ENCODE measurements around the gene SPACA6.

The SPACA6 gene

DNA sequence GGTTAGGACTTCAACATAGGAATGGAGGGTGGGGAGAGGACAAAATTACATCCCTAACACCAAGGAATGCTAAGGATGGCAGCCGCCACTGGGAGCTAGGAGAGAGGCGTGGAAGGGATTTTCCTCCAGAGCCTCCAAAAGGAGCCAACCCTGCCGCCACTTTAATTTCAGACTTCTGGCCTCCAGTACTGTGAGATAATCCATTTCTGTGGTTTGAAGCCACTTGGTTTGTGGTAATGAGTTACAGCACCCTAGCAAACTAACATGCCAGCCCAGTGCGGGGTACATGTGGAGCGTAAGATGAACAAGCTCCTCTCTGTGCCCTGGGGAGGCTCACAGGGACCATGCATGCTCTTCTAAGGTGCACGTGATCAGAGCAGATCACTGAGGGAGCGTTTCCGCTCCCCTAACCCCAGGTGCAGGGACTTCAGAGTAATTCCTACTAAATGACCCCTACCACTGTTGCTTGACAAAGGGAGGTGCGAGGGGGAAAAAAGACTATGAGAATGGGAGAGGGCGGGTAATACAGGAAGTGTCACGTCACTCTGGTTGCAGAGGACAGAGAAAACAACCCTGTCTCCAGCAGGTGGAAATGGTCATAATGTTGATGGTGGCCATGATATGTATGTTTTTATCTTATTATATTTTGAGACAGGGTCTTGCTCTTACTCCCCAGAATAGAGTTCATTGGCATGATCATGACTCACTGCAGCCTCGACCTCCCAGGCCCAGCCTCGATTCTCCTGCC is 46.5 kb downstream of the SPACA6 start:
- DNase-seq: no peak

DNA sequence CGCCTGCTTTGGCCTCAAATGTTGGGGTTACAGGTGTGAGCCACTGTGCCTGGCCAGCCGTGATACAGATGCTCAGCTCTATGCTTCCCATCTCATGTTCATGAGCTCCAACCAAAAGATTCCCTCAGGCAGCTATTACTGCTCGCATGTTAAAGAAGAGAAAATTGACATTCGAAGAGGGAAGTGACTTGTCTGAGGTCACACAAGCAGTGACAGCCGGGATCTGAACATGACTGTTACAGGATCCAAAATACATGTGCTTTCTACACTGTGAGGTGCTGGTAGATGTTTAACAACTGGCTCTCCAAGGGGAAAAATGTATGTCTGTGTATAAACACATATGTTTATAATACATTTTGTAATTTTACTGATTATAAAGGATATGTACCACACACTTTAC is 47.2 kb downstream of the SPACA6 start:
- no peak for DNase-seq

DNA sequence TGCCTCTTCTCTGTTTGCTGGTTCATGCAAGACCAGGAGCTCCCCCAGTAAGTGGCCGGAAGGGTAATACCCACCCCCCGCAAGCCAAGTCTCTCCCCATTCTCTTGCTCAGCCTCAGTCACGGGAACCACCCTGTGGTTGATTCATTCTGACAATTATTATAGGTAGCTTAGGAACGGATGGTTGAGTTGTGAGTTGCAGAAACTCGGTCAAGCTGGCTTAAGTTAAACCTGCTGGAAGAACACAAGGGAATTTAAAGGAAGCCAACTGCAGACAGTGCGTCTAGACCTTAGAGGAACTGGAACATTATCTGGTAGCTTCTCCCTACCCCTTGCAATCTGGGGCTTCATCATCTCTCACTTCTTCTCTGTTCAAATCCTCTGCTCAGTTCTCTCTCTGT is 49.7 kb downstream of the SPACA6 start:
- no peak for DNase-seq

DNA sequence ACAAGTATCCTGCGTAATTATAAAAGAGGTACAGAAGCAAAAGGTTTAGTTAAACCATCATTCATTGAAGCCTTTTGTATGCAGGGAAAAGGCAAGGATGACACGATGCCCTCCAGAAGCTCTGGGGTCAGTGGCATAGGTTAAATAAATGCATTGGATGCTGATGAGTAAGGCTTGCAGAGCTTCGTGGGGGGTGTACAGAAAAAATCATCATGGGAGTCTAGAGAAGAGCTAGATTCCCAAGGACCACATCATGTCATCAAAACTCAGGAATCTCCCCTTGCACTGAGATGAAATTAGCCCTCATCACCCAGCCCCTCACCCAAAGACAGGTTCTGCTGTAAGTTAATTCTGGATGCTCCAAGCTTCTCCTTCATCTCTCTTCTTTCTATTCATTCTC is 50.3 kb downstream of the SPACA6 start:
- DNase-seq: no peak

DNA sequence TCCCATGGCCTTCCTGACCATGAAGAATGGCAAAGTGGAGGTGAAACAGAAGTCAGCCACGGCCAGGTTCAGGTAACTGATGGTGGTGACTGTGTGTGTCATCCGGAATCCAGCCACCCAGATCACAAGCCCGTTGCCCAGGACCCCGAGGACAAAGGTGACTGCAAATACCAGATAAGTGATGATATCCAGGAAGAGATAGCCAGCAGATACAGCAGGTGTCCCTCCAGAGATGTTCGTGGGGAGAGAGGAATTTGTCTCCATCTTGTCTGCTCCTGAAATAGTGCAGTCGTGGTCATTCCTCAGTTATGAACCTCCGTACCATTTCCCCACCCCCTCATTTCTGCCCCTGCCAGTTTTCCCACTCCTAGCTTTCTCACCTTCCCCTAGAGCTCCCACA is 53.6 kb downstream of the SPACA6 start:
- DNase-seq: no peak

DNA sequence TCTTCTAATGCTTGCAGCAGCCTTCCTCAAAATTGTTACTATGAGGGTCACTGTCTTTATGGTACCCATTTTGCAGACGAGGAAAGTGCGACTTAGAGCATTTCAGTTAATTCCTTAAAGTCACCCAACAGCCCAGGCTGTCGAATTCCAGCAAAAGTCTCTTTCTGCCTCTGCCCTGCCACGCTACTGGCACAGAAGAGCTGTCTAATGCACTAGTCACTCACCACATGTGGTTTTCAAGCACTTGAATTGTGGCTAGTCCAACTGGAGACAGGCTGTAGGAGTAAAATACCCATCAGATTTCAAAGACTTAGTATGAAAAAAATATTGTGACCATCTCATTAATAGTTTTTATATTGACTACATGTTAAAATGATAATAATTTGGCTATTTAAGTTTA is 56.8 kb downstream of the SPACA6 start:
- no peak for DNase-seq

DNA sequence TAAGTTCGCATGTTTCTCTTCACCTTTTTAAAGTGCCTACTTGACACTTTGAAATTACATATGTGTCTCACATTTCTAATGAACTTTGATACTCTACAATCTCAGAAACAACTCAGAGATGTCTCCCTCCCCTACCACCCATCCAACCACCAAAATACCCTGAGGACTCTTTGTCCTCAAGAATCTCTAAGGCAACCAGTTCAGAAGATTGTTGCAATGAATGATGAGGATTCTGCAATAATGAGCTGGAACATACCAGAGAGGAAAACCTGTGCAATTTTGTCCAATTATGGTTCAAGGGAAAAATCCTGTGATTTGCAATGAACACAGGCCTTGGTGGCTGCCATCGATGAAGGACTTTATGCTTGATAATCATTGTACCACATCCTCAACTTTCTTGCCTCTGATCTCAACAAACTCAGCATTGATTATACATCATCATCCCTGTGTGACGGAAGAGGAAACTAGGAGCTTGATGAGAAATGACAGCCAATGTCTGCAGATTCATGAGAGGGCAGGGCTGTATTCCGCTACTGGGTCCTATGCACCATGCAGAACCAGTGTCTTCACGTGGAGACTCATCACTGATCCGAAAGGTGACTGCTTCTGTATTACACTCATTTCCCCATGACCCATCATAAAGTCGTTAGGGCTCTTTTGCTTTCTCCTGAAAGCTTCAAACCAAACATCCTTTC is 57.4 kb downstream of the SPACA6 start:
- no peak for DNase-seq

DNA sequence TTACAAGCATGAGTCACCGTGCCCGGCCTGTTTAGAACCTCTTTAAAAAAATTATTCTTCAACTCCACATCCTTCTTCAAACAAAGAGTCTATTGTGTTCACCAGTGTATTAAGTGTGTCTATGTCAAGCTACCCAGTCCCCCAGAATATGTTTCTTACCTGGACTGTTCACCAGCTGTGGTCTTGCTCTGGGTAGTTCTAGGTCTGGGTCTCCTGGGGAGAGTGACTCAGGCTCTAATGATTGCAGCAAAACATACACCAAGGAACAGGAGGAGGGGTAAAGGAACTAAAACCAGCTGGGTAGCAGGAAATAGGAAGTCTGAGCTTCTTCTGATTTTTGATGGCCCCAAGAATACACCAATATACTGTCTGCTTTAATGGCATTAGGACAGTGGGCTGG is 58.5 kb downstream of the SPACA6 start, which contains the start of gene FPR1:
FPR1 (minus strand) TSS at position 224 of the 400 bp plus-strand sequence. CDS start 4,884 bp downstream, outside the sequence.
- DNase-seq: no peak

DNA sequence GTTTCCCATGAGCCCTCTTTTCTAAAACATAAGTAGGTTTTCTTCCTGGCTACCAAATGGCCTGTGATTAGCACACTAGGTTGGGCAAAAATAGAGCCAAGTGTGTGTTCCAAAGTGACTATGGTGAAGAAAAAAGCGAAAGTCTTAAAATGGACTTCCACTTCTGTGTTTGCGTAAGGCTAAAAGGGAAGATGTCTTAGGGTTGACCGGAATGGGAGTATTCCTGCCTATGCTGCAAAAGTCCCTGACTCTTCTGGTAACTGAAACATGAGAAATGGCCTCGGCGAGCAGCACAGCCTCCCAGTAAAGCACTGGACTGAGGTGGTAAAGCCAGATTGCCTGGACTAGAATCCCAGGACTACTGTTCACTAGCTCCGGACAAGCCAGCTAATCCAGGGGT is 61.0 kb downstream of the SPACA6 start:
- DNase-seq: no peak

DNA sequence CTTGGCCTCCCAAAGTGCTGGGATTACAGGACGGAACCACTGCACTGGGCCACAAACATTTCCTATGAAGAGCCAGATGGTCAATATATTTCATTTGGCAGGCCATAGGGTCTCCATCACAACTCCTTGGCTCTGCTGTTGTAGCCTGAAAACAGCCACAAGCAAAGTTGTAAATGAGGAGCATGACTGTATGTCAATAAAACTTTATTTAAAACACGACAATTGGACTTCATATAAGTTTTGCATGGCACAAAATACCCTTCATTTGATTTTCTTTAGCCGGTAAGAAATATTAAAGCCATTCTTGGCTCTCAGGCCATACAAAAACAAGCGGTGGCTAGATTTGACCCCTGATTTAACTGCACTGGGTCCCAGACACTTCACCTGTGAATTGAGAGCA is 61.6 kb downstream of the SPACA6 start:
- DNase-seq: no peak

All from stimulated activated CD4-positive, alpha-beta T cell treated with anti-CD3 and anti-CD28 coated beads, Interleukin-2, amount 100 ng/mL, for 24 hours (primary cell).